Testis (tissue), 3 donors: ENCODE data around the gene PAX7. TPM values are rescaled to one million over a fixed set of nuclear protein-coding genes. Genes with fewer than 3 reads are reported as not detected.

Source experiments
- DNase-seq: peaks from one replicate; pipeline ENCODE4 v3.0.0-alpha.2; 2019
- H3K27ac ChIP-seq, 2 donors: fragments of 200-600 bp; sonication (generic); one replicate each; pipeline ENCODE4 v1.5.1; 2019
- H3K27me3 ChIP-seq: fragments of 200-600 bp; sonication (generic); one replicate; pipeline ENCODE4 v1.5.1; 2019
- H3K36me3 ChIP-seq: fragments of 200-600 bp; sonication (generic); one replicate; pipeline ENCODE4 v1.5.1; 2017; ENCODE audit warnings: low read depth; ENCODE audit errors: missing control alignments
- H3K4me1 ChIP-seq: fragments of 200-600 bp; sonication (generic); one replicate; pipeline ENCODE4 v1.5.1; 2019
- H3K4me3 ChIP-seq, 2 donors: fragments of 200-600 bp; sonication (generic); one replicate each; pipeline ENCODE4 v1.5.1; 2017 to 2019
- H3K9me3 ChIP-seq: fragments of 200-600 bp; sonication (generic); one replicate; pipeline ENCODE4 v1.5.1; 2017
- CTCF ChIP-seq, 3 experiments: fragments of 450-650 bp in 2 of 3; fragments of 200-600 bp in 1 of 3; sonication (generic) in 1 of 3; IDR thresholded peaks; one replicate each; pipeline ENCODE4 v1.5.1; 2016 to 2019; ENCODE audit warnings: antibody characterized with exemption in 3 of 3, mild to moderate bottlenecking in 2 of 3, moderate library complexity in 1 of 3
- POLR2A ChIP-seq: fragments of 450-650 bp; IDR thresholded peaks from one replicate; pipeline ENCODE4 v1.6.1; 2017; ENCODE audit warnings: antibody characterized with exemption, mild to moderate bottlenecking, moderate library complexity
- WGBS, 2 donors: methylation state at CpG; one replicate each; pipeline ENCODE4 v1.1.5; 2018; 5-methylcytosine and 5-hydroxymethylcytosine counted together
- intact Hi-C: fragments of 100-400 bp; cut with DNase I; formaldehyde crosslinking; loops from one replicate; pipeline ENCODE4 v1.15.1; 2023; ENCODE audit warnings: low total_unique reads
- polyA plus RNA-seq: library from polyadenylated mRNA; stranded (reverse); fragments of 350-450 nt; fragmentation: Illumina TruSeq; extraction: RNeasy Lipid Tissue Mini Kit (QIAGEN cat#74804); gene quantifications from one replicate; pipeline ENCODE4 v1.2.3, GENCODE V29; 2014; ENCODE audit warnings: low read depth, low replicate concordance; ENCODE audit not compliant: insufficient read depth
- total RNA-seq, 2 donors: library from RNA; depleted of rRNA; stranded (reverse); fragments of >200 nt; gene quantifications; one replicate each; pipeline ENCODE4 v1.2.3, GENCODE V29; 2016

PAX7 gene
- total and polyA plus RNA-seq, 3 donors from 2014 or later: 0.16 to 0.37 (median 0.18) TPM

- Histone ChIP-seq H3K27me3 (no peaks in the 10 kb centered on the region), H3K4me1 (no peaks in the 10 kb centered on the region), H3K9me3 (no peaks in the 10 kb centered on the region), H3K4me3 (no peak overlapping the region), H3K27ac (no peak overlapping the region), H3K36me3 (no peaks in the 10 kb centered on the region)
- WGBS, 2 donors: 2 to 4% methylated on average over 25 to 35 of the region's 35 CpGs
- intact Hi-C loops: no loop called here
- DNase-seq: no peak
- no peak for TF ChIP-seq CTCF (IDR thresholded peaks at IDR 0.05)
- no peak for TF ChIP-seq POLR2A
Measured at GRCh38 chr1:18646091-18646785, 15.6 kb downstream of the PAX7 start.

- no peaks in the 10 kb centered on the region for H3K36me3 ChIP-seq
- intact Hi-C loops: no loop called here
- no peak overlapping the region for H3K4me3 ChIP-seq
- no peak for TF ChIP-seq POLR2A
- no peak for TF ChIP-seq CTCF (IDR thresholded peaks at IDR 0.05)
- no peaks in the 10 kb centered on the region for H3K27me3 ChIP-seq
- no peaks in the 10 kb centered on the region for H3K4me1 ChIP-seq
- no peaks in the 10 kb centered on the region for H3K9me3 ChIP-seq
- no peak for DNase-seq
- no peak overlapping the region for H3K27ac ChIP-seq
- WGBS, 2 donors: 2 to 3% methylated on average over 14 to 34 of the region's 48 CpGs
Measured at GRCh38 chr1:18646786-18647410, 16.3 kb downstream of the PAX7 start.

- TF ChIP-seq CTCF (IDR thresholded peaks at IDR 0.05) (no peak), POLR2A (no peak)
- 21 to 32% methylated on average over 3 of the region's 3 CpGs for WGBS, 2 donors
- Histone ChIP-seq H3K27me3 (no peaks in the 10 kb centered on the region), H3K9me3 (no peaks in the 10 kb centered on the region), H3K4me3 (no peak overlapping the region), H3K36me3 (no peaks in the 10 kb centered on the region), H3K4me1 (no peaks in the 10 kb centered on the region), H3K27ac (no peak overlapping the region)
- no peak for DNase-seq
- intact Hi-C loops: no loop called here
Measured at GRCh38 chr1:18647681-18648214, 17.1 kb downstream of the PAX7 start.

- intact Hi-C loops: no loop called here
- TF ChIP-seq CTCF (IDR thresholded peaks at IDR 0.05) (no peak), POLR2A (no peak)
- no peaks in the 10 kb centered on the region for H3K36me3 ChIP-seq
- no peaks in the 10 kb centered on the region for H3K4me1 ChIP-seq
- WGBS, 2 donors: 52 to 63% methylated on average over 5 of the region's 5 CpGs
- H3K27me3 ChIP-seq: no peaks in the 10 kb centered on the region
- H3K27ac ChIP-seq: no peak overlapping the region
- H3K4me3 ChIP-seq: no peak overlapping the region
- no peaks in the 10 kb centered on the region for H3K9me3 ChIP-seq
- no peak for DNase-seq
Measured at GRCh38 chr1:18649693-18650370, 19.2 kb downstream of the PAX7 start.
